NT2/D1 (cell line): ENCODE results near the gene UBE4B.

ENCODE experiments used
- SUZ12 ChIP-seq: IDR thresholded peaks from 2 replicates; pipeline ENCODE4 v1.6.1; 2011; ENCODE audit not compliant: insufficient read length, insufficient read depth; ENCODE audit errors: extremely low read depth
- YY1 ChIP-seq: IDR thresholded peaks from 2 replicates; pipeline ENCODE4 v1.6.1; 2011; ENCODE audit not compliant: insufficient read length, insufficient read depth
- ZNF274 ChIP-seq: IDR thresholded peaks from 2 replicates; pipeline ENCODE4 v1.6.1; 2011; ENCODE audit warnings: mild to moderate bottlenecking, low read depth, low read length

- no peak for TF ChIP-seq SUZ12
- TF ChIP-seq ZNF274 = no peak
- TF ChIP-seq YY1 = no peak
Observed at GRCh38 chr1:10106241-10106640, 73.5 kb downstream of the UBE4B start.
